Testis (tissue), 3 donors: ENCODE results near the gene TLE3. TPM values are rescaled to one million over a fixed set of nuclear protein-coding genes. Genes with fewer than 3 reads are reported as not detected.

Source experiments
- DNase-seq: peaks from one replicate; pipeline ENCODE4 v3.0.0-alpha.2; 2019
- H3K27ac ChIP-seq, 2 donors: fragments of 200-600 bp; sonication (generic); one replicate each; pipeline ENCODE4 v1.5.1; 2019
- H3K27me3 ChIP-seq: fragments of 200-600 bp; sonication (generic); one replicate; pipeline ENCODE4 v1.5.1; 2019
- H3K36me3 ChIP-seq: fragments of 200-600 bp; sonication (generic); one replicate; pipeline ENCODE4 v1.5.1; 2017; ENCODE audit warnings: low read depth; ENCODE audit errors: missing control alignments
- H3K4me1 ChIP-seq: fragments of 200-600 bp; sonication (generic); one replicate; pipeline ENCODE4 v1.5.1; 2019
- H3K4me3 ChIP-seq, 2 donors: fragments of 200-600 bp; sonication (generic); one replicate each; pipeline ENCODE4 v1.5.1; 2017 to 2019
- H3K9me3 ChIP-seq: fragments of 200-600 bp; sonication (generic); one replicate; pipeline ENCODE4 v1.5.1; 2017
- POLR2A ChIP-seq: fragments of 450-650 bp; IDR thresholded peaks from one replicate; pipeline ENCODE4 v1.6.1; 2017; ENCODE audit warnings: antibody characterized with exemption, mild to moderate bottlenecking, moderate library complexity
- WGBS, 2 donors: methylation state at CpG; one replicate each; pipeline ENCODE4 v1.1.5; 2018; 5-methylcytosine and 5-hydroxymethylcytosine counted together
- intact Hi-C: fragments of 100-400 bp; cut with DNase I; formaldehyde crosslinking; loops from one replicate; pipeline ENCODE4 v1.15.1; 2023; ENCODE audit warnings: low total_unique reads
- polyA plus RNA-seq: library from polyadenylated mRNA; stranded (reverse); fragments of 350-450 nt; fragmentation: Illumina TruSeq; extraction: RNeasy Lipid Tissue Mini Kit (QIAGEN cat#74804); gene quantifications from one replicate; pipeline ENCODE4 v1.2.3, GENCODE V29; 2014; ENCODE audit warnings: low read depth, low replicate concordance; ENCODE audit not compliant: insufficient read depth
- total RNA-seq, 2 donors: library from RNA; depleted of rRNA; stranded (reverse); fragments of >200 nt; gene quantifications; one replicate each; pipeline ENCODE4 v1.2.3, GENCODE V29; 2016
- TF ChIP-seq, protein P1 (sequence below), 3 experiments: fragments of 450-650 bp in 2 of 3; fragments of 200-600 bp in 1 of 3; sonication (generic) in 1 of 3; IDR thresholded peaks; one replicate each; pipeline ENCODE4 v1.5.1; 2016 to 2019; ENCODE audit warnings: antibody characterized with exemption in 3 of 3, mild to moderate bottlenecking in 2 of 3, moderate library complexity in 1 of 3

The TLE3 gene
- total and polyA plus RNA-seq, 3 donors from 2014 or later = 60.5 to 139 (median 99.5) TPM

DNA sequence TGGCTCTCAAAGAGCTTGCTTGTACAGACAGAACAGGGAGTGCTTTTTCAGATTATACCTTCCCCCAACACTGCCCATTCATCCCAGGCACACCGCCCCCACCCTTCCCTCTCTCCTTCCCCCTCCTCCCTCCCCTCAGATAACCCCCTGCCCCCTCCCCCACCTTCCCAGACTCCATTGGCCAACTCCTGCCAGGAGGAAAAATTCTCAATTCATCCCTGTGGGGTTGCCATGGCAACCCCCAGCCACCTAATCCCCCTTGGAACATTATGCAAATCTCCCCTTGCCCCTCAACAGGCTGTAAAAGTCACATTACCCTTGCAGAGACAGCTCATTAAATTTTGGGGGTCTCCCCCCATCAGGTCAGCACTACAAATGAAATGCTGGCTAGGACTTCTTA lies 14.3 kb downstream of the TLE3 start:
- DNase-seq = no peak
- TF ChIP-seq, protein P1, sequence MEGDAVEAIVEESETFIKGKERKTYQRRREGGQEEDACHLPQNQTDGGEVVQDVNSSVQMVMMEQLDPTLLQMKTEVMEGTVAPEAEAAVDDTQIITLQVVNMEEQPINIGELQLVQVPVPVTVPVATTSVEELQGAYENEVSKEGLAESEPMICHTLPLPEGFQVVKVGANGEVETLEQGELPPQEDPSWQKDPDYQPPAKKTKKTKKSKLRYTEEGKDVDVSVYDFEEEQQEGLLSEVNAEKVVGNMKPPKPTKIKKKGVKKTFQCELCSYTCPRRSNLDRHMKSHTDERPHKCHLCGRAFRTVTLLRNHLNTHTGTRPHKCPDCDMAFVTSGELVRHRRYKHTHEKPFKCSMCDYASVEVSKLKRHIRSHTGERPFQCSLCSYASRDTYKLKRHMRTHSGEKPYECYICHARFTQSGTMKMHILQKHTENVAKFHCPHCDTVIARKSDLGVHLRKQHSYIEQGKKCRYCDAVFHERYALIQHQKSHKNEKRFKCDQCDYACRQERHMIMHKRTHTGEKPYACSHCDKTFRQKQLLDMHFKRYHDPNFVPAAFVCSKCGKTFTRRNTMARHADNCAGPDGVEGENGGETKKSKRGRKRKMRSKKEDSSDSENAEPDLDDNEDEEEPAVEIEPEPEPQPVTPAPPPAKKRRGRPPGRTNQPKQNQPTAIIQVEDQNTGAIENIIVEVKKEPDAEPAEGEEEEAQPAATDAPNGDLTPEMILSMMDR (IDR thresholded peaks at IDR 0.05) = no peak
- no peak for TF ChIP-seq POLR2A
- H3K27ac ChIP-seq = no peak overlapping the region
- no peaks in the 10 kb centered on the region for H3K27me3 ChIP-seq
- H3K36me3 ChIP-seq = no peaks in the 10 kb centered on the region
- H3K4me3 ChIP-seq = no peak overlapping the region
- WGBS, 2 donors = 78 to 89% methylated on average over 1 of the region's 1 CpG
- H3K4me1 ChIP-seq = peaks cover 8% of the 10 kb centered on the region
- intact Hi-C loops = no loop called here
- H3K9me3 ChIP-seq = no peaks in the 10 kb centered on the region

GRCh38 chr15:70082281-70082900 lies 15.3 kb downstream of the TLE3 start:
- no peaks in the 10 kb centered on the region for H3K9me3 ChIP-seq
- no peak overlapping the region for H3K27ac ChIP-seq
- H3K36me3 ChIP-seq = no peaks in the 10 kb centered on the region
- no peaks in the 10 kb centered on the region for H3K27me3 ChIP-seq
- H3K4me1 ChIP-seq = peaks cover 9% of the 10 kb centered on the region
- H3K4me3 ChIP-seq = no peak overlapping the region
- TF ChIP-seq POLR2A = no peak
- TF ChIP-seq, protein P1 (IDR thresholded peaks at IDR 0.05) = no peak
- intact Hi-C loops = no loop called here
- 88 to 90% methylated on average over 10 to 12 of the region's 12 CpGs for WGBS, 2 donors
- DNase-seq = no peak

- intact Hi-C loops = no loop called here
- H3K4me1 ChIP-seq = peaks cover 9% of the 10 kb centered on the region
- H3K36me3 ChIP-seq = no peaks in the 10 kb centered on the region
- no peaks in the 10 kb centered on the region for H3K9me3 ChIP-seq
- no peak for DNase-seq
- no peak overlapping the region for H3K4me3 ChIP-seq
- no peaks in the 10 kb centered on the region for H3K27me3 ChIP-seq
- 79 to 86% methylated on average over 6 of the region's 6 CpGs for WGBS, 2 donors
- no peak overlapping the region for H3K27ac ChIP-seq
- TF ChIP-seq POLR2A = no peak
- TF ChIP-seq, protein P1 (IDR thresholded peaks at IDR 0.05) = no peak
Observed at GRCh38 chr15:70081612-70082011, 16.1 kb downstream of the TLE3 start.

GRCh38 chr15:70080347-70080746 lies 17.4 kb downstream of the TLE3 start:
- no peaks in the 10 kb centered on the region for H3K27me3 ChIP-seq
- intact Hi-C loops = no loop called here
- no peaks in the 10 kb centered on the region for H3K9me3 ChIP-seq
- no peak for TF ChIP-seq POLR2A
- TF ChIP-seq, protein P1 (IDR thresholded peaks at IDR 0.05) = no peak
- DNase-seq = no peak
- peaks cover 9% of the 10 kb centered on the region for H3K4me1 ChIP-seq
- H3K4me3 ChIP-seq = no peak overlapping the region
- no peaks in the 10 kb centered on the region for H3K36me3 ChIP-seq
- 89 to 93% methylated on average over 6 of the region's 6 CpGs for WGBS, 2 donors
- H3K27ac ChIP-seq = no peak overlapping the region

DNA sequence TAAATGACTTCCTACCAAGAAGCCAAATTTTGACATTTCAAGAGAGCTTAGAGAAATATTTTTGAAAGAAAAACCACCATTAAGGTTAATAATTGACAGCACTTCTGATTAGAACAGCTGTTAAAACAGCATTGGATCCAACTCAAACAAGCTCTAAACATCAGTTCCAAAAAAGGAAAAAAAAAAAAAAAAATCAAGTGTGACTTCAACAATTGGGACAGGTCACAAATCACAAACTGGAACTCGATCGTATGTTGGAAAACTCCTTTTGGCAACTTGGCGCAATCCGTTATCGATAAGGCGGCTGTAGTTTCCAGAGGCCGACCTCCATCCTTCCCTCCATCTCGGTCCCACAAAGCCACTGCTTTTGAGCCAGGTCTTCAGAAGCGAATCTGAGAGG lies 17.8 kb downstream of the TLE3 start:
- H3K27ac ChIP-seq = no peak overlapping the region
- H3K4me3 ChIP-seq = no peak overlapping the region
- no peak for DNase-seq
- WGBS, 2 donors = 86 to 90% methylated on average over 9 of the region's 9 CpGs
- H3K4me1 ChIP-seq = peaks cover 9% of the 10 kb centered on the region
- no peak for TF ChIP-seq POLR2A
- TF ChIP-seq, protein P1 (IDR thresholded peaks at IDR 0.05) = no peak
- H3K9me3 ChIP-seq = no peaks in the 10 kb centered on the region
- intact Hi-C loops = no loop called here
- no peaks in the 10 kb centered on the region for H3K27me3 ChIP-seq
- H3K36me3 ChIP-seq = no peaks in the 10 kb centered on the region
